Fibroblast of lung (primary cell): ENCODE results near the gene KCNJ6.

Experiments
- EZH2 ChIP-seq: IDR thresholded peaks from 2 replicates; pipeline ENCODE4 v1.5.1; 2012; ENCODE audit warnings: low read length, control low read depth, mild to moderate bottlenecking; ENCODE audit errors: missing control alignments
- TF ChIP-seq, protein P1 (sequence below), 2 donors: IDR thresholded peaks in 1 of 2; conservative IDR thresholded peaks in 1 of 2; 1 replicate in 1 of 2; 2 replicates in 1 of 2; pipeline ENCODE4 v1.5.1; 2011 to 2012; ENCODE audit warnings: low read length in 2 of 2, control low read depth in 1 of 2, inconsistent platforms in 1 of 2, low read depth in 1 of 2, mild to moderate bottlenecking in 1 of 2

DNA sequence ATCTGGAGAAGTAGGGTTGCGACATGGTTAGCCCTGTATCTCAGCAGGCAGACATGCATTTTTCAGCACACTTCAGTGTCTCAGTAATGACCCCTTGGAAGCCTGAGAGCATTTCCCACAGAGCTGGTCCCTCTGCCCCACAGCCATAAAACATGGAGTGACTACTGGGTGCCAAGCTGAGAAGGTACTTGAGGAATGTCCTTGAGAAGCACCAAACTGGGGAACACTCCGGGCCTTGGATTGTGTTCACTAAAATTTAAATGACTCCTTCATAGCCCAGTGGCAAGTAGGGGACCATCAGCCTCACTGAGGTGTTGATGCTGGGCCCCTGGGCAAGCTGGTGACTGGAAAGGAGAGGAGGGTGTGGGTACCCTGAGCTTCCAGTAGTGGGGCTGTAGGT, 54.7 kb downstream of the KCNJ6 start:
- TF ChIP-seq, protein P1, sequence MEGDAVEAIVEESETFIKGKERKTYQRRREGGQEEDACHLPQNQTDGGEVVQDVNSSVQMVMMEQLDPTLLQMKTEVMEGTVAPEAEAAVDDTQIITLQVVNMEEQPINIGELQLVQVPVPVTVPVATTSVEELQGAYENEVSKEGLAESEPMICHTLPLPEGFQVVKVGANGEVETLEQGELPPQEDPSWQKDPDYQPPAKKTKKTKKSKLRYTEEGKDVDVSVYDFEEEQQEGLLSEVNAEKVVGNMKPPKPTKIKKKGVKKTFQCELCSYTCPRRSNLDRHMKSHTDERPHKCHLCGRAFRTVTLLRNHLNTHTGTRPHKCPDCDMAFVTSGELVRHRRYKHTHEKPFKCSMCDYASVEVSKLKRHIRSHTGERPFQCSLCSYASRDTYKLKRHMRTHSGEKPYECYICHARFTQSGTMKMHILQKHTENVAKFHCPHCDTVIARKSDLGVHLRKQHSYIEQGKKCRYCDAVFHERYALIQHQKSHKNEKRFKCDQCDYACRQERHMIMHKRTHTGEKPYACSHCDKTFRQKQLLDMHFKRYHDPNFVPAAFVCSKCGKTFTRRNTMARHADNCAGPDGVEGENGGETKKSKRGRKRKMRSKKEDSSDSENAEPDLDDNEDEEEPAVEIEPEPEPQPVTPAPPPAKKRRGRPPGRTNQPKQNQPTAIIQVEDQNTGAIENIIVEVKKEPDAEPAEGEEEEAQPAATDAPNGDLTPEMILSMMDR (conservative IDR thresholded peaks at IDR 0.05 in 1 of 2, IDR thresholded peaks at IDR 0.05 in 1 of 2; ENCODE audit: low read depth in 1 of 2, low read length in 2 of 2): no peak
- no peak for TF ChIP-seq EZH2
